C1 segment of cervical spinal cord (tissue), 14 donors: Measurements from ENCODE around the gene DNAI2.
A peak's percentile ranks its signal among the peaks of the same experiment; 100 is the strongest.

Source experiments
- DNase-seq, 14 donors: peaks; one replicate each; lab custom pipeline; 2025; lab: John Stamatoyannopoulos, UW

DNAI2 gene

GRCh38 chr17:74274060-74274708 is at the start of gene DNAI2:
DNAI2 (plus strand) TSS chr17:74274234; CDS start chr17:74281818, 7,584 bp downstream.
- peak in 1 of 14 donors; percentile 56 for DNase-seq

- no peak for DNase-seq
Measured at GRCh38 chr17:74224959-74225725, 48.9 kb upstream of the DNAI2 start.

- DNase-seq: no peak
Measured at GRCh38 chr17:74226252-74226651, 47.8 kb upstream of the DNAI2 start.

- no peak for DNase-seq
Measured at GRCh38 chr17:74227271-74228080, 46.6 kb upstream of the DNAI2 start.

- DNase-seq: no peak
Measured at GRCh38 chr17:74228306-74228978, 45.6 kb upstream of the DNAI2 start.

GRCh38 chr17:74230896-74231295 is 43.1 kb upstream of the DNAI2 start:
- no peak for DNase-seq

- no peak for DNase-seq
Measured at GRCh38 chr17:74231928-74232907, 41.8 kb upstream of the DNAI2 start.

- no peak for DNase-seq
Measured at GRCh38 chr17:74233937-74234336, 40.1 kb upstream of the DNAI2 start.

GRCh38 chr17:74234486-74234885 is 39.5 kb upstream of the DNAI2 start:
- DNase-seq: no peak

GRCh38 chr17:74235040-74235581 is 38.9 kb upstream of the DNAI2 start:
- peak in 12 of 14 donors; percentile 31 to 80 (median 66) for DNase-seq

GRCh38 chr17:74235911-74236371 is 38.1 kb upstream of the DNAI2 start:
- DNase-seq: peak in 4 of 14 donors; percentile 26 to 51 (median 36)

- no peak for DNase-seq
Measured at GRCh38 chr17:74237321-74237720, 36.7 kb upstream of the DNAI2 start.

GRCh38 chr17:74239172-74239571 is 34.9 kb upstream of the DNAI2 start:
- peak in 2 of 14 donors; percentile 51 to 63 for DNase-seq

GRCh38 chr17:74240618-74241205 is 33.3 kb upstream of the DNAI2 start:
- DNase-seq: peak in 3 of 14 donors; percentile 12 to 43 (median 22)

- DNase-seq: peak in 9 of 14 donors; percentile 14 to 66 (median 46)
Measured at GRCh38 chr17:74241431-74241830, 32.6 kb upstream of the DNAI2 start.

- DNase-seq: no peak
Measured at GRCh38 chr17:74241847-74242246, 32.2 kb upstream of the DNAI2 start.

GRCh38 chr17:74243013-74243755 is 30.9 kb upstream of the DNAI2 start:
- DNase-seq: peak in 12 of 14 donors; percentile 16 to 98 (median 50)

- DNase-seq: no peak
Measured at GRCh38 chr17:74244128-74244527, 29.9 kb upstream of the DNAI2 start.

- DNase-seq: peak in 12 of 14 donors; percentile 15 to 73 (median 50)
Measured at GRCh38 chr17:74244548-74244947, 29.5 kb upstream of the DNAI2 start.
